GM12873 (cell line): ENCODE measurements around the gene RAMAC.

Experiments
- TF ChIP-seq, protein P1 (sequence below): IDR thresholded peaks from 2 replicates; pipeline ENCODE4 v1.5.1; 2012; ENCODE audit warnings: low read depth, mild to moderate bottlenecking, moderate library complexity, low read length, control low read depth; ENCODE audit not compliant: insufficient read depth; ENCODE audit errors: missing control alignments

RAMAC gene

DNA sequence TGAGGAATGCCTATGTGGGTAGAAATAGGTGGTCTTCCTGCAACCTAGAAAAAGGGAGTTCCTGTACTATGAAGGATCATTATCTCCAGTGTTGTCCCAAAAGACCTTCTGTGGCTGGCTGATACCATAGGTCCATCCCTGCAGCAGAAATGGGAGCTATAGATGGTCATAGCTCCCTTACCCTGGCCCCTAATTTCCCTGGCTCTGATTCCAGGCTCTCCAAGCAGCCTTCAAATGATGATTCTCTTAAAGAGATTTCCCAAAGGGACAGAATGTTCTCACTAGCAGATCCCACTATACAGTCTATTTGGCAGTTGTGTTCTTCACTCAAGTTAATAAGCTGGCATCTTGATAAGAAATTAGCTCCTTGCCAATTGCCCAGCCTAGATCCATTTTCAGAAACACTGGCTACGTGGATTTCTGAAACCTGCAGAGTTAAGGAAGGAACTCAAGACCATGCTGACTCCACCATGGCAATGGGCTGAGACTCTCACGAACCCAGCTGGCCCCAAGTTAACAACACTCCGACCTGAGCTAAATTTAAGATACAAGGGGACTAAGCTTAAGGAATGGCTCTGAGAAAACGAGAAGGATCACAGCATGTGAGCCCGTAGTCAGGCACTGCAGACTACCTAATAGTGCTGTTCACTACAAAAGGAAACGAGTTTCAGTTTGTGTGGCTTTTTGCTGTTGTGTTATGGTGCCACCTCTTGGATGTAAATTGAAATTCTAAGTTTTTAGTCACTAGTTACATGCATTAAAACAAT is 14.1 kb downstream of the RAMAC start:
- TF ChIP-seq, protein P1, sequence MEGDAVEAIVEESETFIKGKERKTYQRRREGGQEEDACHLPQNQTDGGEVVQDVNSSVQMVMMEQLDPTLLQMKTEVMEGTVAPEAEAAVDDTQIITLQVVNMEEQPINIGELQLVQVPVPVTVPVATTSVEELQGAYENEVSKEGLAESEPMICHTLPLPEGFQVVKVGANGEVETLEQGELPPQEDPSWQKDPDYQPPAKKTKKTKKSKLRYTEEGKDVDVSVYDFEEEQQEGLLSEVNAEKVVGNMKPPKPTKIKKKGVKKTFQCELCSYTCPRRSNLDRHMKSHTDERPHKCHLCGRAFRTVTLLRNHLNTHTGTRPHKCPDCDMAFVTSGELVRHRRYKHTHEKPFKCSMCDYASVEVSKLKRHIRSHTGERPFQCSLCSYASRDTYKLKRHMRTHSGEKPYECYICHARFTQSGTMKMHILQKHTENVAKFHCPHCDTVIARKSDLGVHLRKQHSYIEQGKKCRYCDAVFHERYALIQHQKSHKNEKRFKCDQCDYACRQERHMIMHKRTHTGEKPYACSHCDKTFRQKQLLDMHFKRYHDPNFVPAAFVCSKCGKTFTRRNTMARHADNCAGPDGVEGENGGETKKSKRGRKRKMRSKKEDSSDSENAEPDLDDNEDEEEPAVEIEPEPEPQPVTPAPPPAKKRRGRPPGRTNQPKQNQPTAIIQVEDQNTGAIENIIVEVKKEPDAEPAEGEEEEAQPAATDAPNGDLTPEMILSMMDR = peak; percentile 68

DNA sequence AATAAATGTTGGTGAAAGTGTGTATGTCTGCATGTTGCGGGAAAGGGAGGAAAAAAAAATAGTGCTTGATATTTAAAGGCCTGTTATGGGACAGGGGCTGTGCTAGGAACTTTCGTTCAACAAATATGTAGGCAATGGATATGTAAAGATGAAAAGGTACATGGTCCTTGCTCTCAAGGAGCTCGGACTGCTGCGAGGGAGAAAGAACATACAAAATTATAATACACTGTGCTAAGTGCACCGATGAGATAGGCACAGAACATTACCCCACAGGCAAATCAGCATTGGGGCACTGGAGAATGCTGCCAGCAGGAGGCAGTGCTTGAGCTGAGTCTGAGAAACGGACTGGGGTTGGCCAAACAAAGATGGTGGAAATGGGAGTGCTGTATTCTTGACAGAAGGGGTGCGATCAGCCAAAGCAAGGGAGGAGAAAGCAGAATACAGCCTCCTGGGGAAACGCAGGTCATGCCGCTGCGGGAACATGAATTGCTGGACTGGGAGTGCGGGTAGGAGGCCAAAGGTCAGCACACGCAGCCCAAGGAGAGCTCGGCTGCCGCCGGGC is 24.8 kb downstream of the RAMAC start:
- TF ChIP-seq, protein P1 = peak; percentile 92

DNA sequence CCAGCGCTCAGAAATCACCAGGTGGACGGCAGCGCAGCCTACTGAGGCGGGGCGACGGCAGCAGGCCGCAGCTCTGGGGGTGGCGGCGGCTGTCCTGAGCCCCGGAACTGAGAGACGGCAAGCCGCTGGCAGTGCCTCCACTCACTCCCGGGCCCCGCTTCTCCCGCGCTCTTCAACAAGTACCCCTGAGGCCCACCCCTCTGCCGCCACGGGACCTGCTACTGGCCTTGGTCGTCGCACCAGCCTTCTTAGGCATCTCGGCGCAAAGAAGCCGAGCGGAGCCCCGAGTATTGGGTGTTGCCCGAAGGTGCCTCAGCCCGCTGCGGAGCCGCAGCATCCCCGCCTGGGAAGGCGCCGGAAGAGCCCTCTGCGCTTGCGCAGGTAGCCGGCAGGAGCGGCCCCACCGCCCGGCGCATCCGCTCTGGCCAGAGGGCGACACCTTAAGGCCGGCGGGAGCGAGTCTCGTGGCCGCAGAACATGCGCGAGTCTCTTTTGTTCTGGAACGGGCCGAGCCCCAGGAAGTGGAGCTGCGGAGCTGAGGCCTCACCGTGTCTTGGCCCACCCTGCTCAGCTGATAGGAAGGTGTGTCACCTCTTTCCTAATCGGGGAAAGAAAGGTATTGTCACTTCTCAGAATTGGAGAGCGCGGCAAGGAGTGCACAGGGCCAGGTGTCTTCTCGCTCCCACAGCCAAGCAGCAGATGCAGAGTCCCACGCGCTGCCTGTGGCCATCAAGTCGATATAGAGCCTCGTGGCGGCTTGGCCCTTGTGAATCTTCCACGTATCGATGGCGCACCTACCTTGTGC is 25.5 kb downstream of the RAMAC start, which contains the start of gene C15orf40:
Gene C15orf40, minus strand, starts transcription at position 369 of the 805 bp plus-strand sequence. Its CDS starts 32 bp downstream, at position 337.
- TF ChIP-seq, protein P1 = peak; percentile 74

DNA sequence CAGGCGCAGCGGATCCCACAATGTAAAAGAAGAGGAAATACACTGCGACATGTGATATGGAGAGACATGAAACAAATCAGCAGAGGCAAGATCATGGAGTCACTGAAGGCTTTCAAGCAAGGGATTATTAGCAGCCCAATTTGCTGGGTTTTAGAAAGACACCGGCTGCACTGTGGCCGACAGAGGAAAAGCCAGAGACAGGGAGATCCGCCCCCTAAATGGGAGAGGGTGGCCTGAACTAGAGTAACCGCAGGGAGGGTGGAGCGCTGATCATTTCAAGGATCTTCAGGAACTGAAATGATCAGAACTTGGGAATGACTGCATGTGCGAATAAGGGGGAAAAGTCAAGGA is 26.0 kb downstream of the RAMAC start:
- TF ChIP-seq, protein P1 = no peak

DNA sequence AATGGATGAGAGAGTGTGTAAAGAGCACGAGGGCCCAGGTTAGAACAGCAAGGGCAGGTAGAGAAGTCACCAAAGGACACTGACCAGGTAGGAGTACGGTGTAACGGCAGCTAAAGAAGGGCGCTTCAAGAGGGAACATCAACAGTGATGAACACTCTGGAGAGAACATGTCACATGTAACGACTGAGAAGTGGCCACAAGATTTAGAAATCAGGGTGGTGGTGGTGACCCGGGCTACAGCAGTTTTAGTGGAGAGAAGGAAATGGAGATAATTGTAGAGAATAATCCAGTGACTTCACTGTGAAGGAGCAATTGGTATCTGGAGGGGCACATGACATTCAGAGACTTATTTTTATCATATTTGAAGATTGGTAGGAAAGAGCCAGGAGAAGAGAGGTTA is 26.6 kb downstream of the RAMAC start:
- TF ChIP-seq, protein P1 = no peak

DNA sequence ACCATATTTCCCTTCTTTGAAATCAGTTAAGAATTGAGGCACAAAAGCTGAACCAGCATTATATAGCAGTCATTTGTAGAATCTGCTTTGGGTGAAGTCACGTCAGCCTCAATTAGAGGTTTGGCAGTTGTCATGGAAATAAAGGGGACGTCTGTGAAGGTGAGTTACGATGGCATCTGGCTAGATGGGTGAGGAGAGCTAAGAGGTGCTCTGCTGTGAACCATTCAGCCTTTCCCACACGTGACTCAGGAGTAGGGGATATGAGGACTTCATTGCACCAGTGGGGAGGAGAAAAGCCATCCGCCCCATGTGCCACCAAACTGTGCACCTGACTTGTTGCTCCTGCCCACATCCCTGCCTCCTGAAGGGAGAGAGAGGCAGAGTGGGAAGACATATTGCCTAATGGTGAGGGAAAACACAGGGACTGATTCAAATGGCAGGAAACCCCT is 28.2 kb downstream of the RAMAC start:
- TF ChIP-seq, protein P1 = no peak

GRCh38 chr15:83015361-83015760 is 29.4 kb downstream of the RAMAC start:
- TF ChIP-seq, protein P1 = no peak
